HCT116 (cell line): ENCODE measurements around the gene COX20.

Experiments
- CTCF ChIP-seq, 3 experiments: fragments of 200-600 bp in 1 of 3; sonication (generic) in 1 of 3; IDR thresholded peaks in 2 of 3; conservative IDR thresholded peaks in 1 of 3; 2 replicates each; pipeline ENCODE4 v1.5.1; 2012 to 2017; ENCODE audit warnings: low read depth in 2 of 3, low read length in 2 of 3, antibody characterized with exemption in 1 of 3, borderline replicate concordance in 1 of 3, control low read depth in 1 of 3, mild to moderate bottlenecking in 1 of 3, mixed read lengths in 1 of 3, mixed run types in 1 of 3, moderate library complexity in 1 of 3; ENCODE audit not compliant: insufficient read depth in 1 of 3
- FOSL1 ChIP-seq: IDR thresholded peaks from 2 replicates; pipeline ENCODE4 v1.6.1; 2012; ENCODE audit warnings: low read depth
- JUND ChIP-seq: IDR thresholded peaks from 2 replicates; pipeline ENCODE4 v1.6.1; 2012
- MAX ChIP-seq: IDR thresholded peaks from 2 replicates; pipeline ENCODE4 v1.6.1; 2012
- POLR2A ChIP-seq: IDR thresholded peaks from 2 replicates; pipeline ENCODE4 v1.7.0; 2011; ENCODE audit warnings: borderline replicate concordance; ENCODE audit not compliant: insufficient read depth, insufficient read length; ENCODE audit errors: extremely low read depth
- POLR2AphosphoS5 ChIP-seq: IDR thresholded peaks from 2 replicates; pipeline ENCODE4 v1.6.1; 2011; ENCODE audit warnings: mild to moderate bottlenecking, low read depth, low read length, moderate library complexity
- RAD21 ChIP-seq: IDR thresholded peaks from 2 replicates; pipeline ENCODE4 v1.6.1; 2012; ENCODE audit warnings: low read depth, mild to moderate bottlenecking

- peak; percentile 67; the same call in 1 of the 2 replicates for TF ChIP-seq MAX
- no peak for TF ChIP-seq JUND
- peak; percentile 98 for TF ChIP-seq POLR2AphosphoS5
- peak in 2 of 3 experiments; percentile 33 to 39; a peak in 4 of 6 replicates for TF ChIP-seq CTCF (IDR thresholded peaks at IDR 0.05 in 2 of 3, conservative IDR thresholded peaks at IDR 0.05 in 1 of 3; ENCODE audit: borderline replicate concordance in 1 of 3, insufficient read depth in 1 of 3, low read depth in 2 of 3, low read length in 2 of 3)
- TF ChIP-seq POLR2A = peak; percentile 71
- TF ChIP-seq FOSL1 = no peak
- peak; percentile 2; the same call in 1 of the 2 replicates for TF ChIP-seq RAD21
Observed at GRCh38 chr1:244864253-244865027, 29.0 kb downstream of the COX20 start, which contains the start of gene HNRNPU.
